GDM1 (cell line): ENCODE results near the gene APLNR.
"Not testable (repeated sequence)": the region's sequence is repeated elsewhere in the genome, so short reads cannot be mapped to it uniquely, and the experiment has no call there.

ENCODE experiments used
- DNase-seq: peaks from one replicate; lab custom pipeline; 2025; lab: John Stamatoyannopoulos, UW

Gene APLNR

GRCh38 chr11:57237204-57237681 is at the start of gene APLNR:
Gene APLNR, minus strand, starts transcription at chr11:57237250. Its CDS starts 246 bp downstream, at chr11:57237004.
- no peak for DNase-seq

DNA sequence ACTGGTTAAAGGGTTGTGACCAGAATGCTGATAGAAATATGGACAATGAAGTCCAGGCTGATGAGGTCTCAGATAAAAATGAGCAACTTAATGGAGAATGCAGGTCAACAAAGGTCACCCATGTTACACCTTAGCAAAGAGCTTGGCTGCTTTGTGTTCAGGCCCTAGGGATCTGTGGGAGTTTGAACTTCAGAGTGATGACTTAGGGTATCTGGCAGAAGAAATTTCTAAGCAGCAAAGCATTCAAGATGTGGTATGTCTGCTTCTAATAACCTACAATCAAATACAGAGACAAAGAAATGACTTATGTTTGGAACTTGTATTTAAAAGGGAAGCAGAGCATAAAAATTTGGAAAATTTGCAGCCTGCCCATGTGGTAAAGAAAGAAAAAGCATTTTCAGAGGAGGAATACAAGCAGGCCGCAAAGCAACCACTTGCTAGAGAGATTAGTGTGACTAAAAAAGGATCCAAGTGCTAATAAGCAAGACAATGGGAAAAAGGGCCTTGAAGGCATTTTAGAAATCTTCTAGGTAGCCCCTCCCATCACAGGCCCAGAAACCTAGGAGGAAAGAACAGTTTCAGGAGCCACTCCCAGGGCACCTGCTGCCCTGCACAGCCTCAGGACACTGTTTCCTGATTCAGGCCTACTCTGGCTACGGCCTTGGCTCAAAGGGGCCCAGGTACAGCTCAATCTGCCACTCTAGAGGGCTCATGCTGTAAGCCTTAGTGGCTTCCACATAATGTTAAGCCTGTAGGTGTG is 46.4 kb upstream of the APLNR start:
- no peak for DNase-seq

- DNase-seq = not testable (repeated sequence)
Observed at GRCh38 chr11:57281546-57281945, 44.5 kb upstream of the APLNR start.

- no peak for DNase-seq
Observed at GRCh38 chr11:57279116-57279515, 42.1 kb upstream of the APLNR start.

DNA sequence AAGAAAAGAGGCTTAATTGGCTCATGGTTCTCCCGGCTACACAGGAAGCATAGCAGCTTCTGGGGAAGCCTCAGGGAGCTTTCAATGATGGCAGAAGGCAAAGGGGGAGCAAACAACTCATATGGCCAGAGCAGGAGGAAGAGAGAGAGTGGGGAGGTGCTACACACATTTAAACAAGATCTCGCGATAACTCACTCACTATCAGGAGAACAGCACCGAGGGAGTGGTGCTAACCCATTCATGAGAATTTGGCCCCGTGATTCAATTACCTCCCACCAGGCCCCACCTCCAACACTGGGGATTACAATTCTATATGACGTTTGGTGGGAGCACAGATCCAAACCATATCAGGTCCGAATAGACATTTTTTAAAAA is 41.7 kb upstream of the APLNR start:
- DNase-seq = no peak

- no peak for DNase-seq
Observed at GRCh38 chr11:57277845-57278720, 41.0 kb upstream of the APLNR start.

- DNase-seq = no peak
Observed at GRCh38 chr11:57276971-57277675, 40.1 kb upstream of the APLNR start.

GRCh38 chr11:57276169-57276970 is 39.3 kb upstream of the APLNR start:
- no peak for DNase-seq

DNA sequence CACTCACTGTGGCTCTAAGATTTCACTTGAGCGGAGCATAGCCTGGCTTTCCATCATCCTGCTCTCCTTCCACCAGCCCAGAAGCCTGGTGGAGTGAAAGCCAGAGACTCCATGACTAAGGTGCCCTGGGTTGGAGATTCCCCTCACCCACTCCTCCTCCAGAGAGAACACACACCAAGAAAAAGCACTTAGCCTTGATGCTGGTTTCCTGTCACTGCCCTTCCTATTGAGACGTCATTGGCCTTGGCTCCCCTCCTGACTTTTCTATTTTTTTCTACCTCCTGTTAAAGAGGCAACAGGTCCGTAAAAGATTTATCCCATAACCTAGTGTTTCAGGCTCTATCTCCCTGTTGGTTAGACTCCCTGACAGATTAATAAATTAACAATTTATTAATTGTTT is 38.5 kb upstream of the APLNR start:
- no peak for DNase-seq

DNA sequence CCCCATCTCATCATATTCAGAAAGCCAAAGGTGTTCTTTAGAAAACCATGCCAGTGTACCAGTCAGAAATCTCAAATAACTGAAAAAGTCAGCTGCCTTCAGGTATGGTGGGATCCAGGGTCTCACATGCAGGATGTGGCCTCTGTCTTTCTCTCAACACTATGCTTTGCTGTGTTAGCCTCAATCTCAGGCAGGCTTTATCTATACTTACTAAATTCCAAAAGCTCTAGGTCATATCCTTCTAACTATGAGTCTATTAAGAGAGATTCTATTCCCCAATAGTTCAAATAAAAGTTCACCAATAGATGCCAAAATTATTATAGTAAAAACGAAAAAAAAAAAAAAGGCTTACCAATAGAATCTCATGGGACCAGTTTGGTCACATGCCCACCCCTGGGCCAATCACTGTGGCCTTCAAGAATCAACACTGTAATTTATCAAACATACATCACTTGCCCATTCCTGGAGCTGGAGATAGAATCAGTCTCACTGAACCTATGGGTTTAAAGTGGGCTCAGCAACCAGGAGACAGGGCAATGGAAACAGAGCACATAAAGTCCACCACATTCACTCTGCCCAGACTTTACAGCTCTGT is 38.0 kb upstream of the APLNR start:
- no peak for DNase-seq

DNA sequence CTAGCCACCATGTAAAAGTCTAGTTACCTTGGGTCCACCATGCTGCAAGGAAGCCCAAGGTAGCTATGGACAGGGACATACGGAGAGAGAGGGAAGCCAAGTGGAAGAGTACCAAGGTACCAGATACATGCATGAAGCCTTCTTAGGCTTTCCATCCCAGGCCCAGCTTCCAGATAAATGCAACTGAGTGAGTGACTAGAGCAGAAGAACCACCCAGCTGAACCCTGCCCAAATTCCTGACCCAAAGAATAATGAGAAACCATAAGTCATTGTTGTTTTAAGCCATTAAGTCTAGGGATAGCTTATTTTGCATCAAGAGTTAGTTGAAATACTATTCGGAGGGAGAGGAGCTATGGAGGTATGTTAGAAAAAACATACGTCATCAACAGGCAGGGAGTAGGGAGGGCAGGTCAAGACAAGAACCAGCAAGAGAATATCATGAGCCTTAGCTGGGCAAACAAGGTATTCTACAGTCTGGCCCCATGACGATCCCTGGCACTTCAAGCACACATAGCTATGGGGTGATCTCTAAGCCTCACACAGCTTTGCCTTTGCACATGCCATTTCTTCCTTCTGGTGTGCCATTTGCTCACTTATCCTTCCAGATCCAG is 36.5 kb upstream of the APLNR start:
- DNase-seq = no peak

DNA sequence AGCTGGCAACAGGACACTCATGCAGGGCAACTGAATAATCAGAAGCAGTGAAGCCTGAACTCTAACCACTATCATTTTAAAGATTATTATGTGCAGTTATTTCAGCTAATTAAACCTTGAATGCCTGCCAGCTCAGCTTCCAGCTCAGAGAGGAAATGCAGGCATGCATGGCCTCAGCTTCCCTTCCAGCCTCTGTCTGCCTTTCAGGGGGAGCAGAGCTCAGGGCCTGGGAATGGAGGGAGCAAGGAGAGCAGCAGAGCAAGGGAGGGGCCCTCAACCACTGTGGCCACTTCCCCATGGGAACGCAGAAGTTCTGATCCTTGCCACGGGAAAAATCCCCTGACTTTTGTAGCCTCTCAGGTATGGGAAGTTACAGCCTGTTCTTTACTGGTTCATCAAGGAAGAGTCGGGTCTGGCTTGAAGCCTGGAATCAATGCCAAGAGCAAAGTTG is 32.5 kb upstream of the APLNR start:
- DNase-seq = no peak

DNA sequence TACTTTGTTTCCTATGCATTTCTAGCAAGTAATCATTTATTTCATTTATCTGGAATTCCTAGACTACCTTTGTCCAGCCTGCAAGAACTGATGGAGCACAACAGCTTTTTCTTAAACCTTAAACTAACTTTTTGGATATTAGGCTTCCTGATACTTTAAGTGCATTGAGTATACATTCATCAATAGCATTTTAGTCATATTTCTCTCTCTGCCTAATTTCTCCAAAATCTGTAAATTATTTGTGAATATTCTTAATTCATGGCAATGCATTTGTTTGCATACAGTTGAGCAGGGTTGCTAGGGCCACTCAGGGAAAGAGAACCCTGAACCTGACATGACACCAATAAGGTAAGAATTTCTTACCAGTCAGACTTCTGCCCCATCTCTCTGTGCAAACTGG is 29.1 kb upstream of the APLNR start:
- no peak for DNase-seq

GRCh38 chr11:57263351-57263750 is 26.3 kb upstream of the APLNR start:
- DNase-seq = no peak

DNA sequence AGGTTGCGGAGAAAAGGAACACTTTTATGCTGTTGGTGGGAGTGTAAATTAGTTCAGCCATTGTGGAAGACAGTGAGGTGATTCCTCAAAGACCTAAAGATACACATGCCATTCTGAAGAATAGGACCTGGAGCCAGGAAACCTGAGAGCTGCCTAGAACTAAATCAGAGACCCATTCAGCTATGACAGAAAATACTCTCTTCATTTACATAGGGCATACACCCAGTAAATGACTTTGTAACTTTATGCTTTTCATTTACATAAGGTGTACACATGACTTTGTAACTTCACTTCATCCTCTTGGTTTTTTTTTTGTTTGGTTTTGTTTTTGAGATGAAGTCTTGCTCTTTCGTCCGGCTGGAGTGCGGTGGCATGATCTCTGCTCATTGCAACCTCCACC is 25.1 kb upstream of the APLNR start:
- DNase-seq = no peak

GRCh38 chr11:57260937-57261783 is 24.1 kb upstream of the APLNR start:
- no peak for DNase-seq

- no peak for DNase-seq
Observed at GRCh38 chr11:57256119-57256518, 19.1 kb upstream of the APLNR start.

DNA sequence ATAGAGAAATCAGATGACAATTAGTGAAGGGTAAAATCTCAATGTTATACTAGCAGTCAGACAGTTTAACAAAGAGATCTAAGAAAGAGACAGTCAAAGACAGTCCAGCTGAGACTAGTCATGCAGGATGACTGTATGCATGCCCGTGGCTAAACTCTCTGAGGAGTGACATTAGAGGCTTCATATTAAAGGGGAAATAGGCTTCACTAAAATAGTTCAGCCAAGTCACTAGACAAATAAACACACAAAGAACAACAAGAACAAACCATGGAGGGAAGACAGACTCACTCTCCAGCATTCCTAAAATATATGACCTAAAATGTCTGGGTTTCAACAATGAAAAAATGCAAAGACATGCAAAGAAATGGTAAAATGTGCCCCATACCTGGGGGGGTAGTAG is 18.6 kb upstream of the APLNR start:
- no peak for DNase-seq

DNA sequence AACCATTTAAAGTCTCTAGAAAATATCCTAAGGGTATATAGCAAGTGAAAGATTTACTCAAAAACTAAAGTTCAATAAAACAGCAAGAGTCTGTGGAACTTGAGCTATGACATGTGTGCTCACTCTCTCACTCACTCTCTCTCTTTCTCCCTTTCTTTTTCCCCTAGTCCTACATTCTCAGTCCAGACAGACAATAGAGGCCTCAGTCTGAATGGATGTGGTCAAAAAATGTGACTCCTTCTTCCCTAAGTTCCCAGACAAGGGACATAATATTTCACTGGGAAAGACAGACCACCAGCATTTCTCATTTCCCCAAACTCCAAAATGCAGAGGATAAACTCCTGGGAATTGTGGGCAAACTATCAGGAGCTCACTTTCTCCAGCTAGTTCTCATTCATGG is 17.6 kb upstream of the APLNR start:
- DNase-seq = no peak
